Astrocyte of the hippocampus (primary cell): ENCODE measurements around the gene ACVR1B.

Source experiments
- DNase-seq: peaks from one replicate; pipeline ENCODE4 v3.0.0; 2011; ENCODE audit warnings: low read depth, low spot score

Gene ACVR1B

GRCh38 chr12:51951199-51951842, at the start of gene ACVR1B:
TSS of gene ACVR1B (plus strand) at chr12:51951699. CDS start at chr12:51951744, 45 bp downstream.
- DNase-seq = peak; percentile 95

- DNase-seq = no peak
Observed at GRCh38 chr12:51901881-51902280, 49.6 kb upstream of the ACVR1B start.

GRCh38 chr12:51904951-51905470, 46.5 kb upstream of the ACVR1B start:
- DNase-seq = no peak

GRCh38 chr12:51905471-51906429, 45.7 kb upstream of the ACVR1B start:
- DNase-seq = no peak

GRCh38 chr12:51906430-51907082, 44.9 kb upstream of the ACVR1B start:
- DNase-seq = no peak

GRCh38 chr12:51907083-51907855, 44.2 kb upstream of the ACVR1B start, which contains the start of gene ACVRL1:
TSS of gene ACVRL1 (plus strand) at chr12:51907504. CDS start at chr12:51912475, 4,971 bp downstream.
- peak; percentile 45 for DNase-seq

GRCh38 chr12:51907856-51908425, 43.6 kb upstream of the ACVR1B start:
- DNase-seq = no peak

GRCh38 chr12:51908876-51909592, 42.5 kb upstream of the ACVR1B start:
- DNase-seq = no peak

GRCh38 chr12:51910168-51910567, 41.3 kb upstream of the ACVR1B start:
- DNase-seq = no peak

GRCh38 chr12:51910691-51911090, 40.8 kb upstream of the ACVR1B start:
- DNase-seq = no peak

- no peak for DNase-seq
Observed at GRCh38 chr12:51911307-51911706, 40.2 kb upstream of the ACVR1B start.

GRCh38 chr12:51911788-51912711, 39.4 kb upstream of the ACVR1B start:
- no peak for DNase-seq

- DNase-seq = no peak
Observed at GRCh38 chr12:51913071-51914033, 38.1 kb upstream of the ACVR1B start.

GRCh38 chr12:51914034-51914923, 37.2 kb upstream of the ACVR1B start:
- no peak for DNase-seq

- no peak for DNase-seq
Observed at GRCh38 chr12:51915003-51915625, 36.4 kb upstream of the ACVR1B start.

GRCh38 chr12:51915951-51916350, 35.5 kb upstream of the ACVR1B start:
- no peak for DNase-seq
